ENCODE measurements around the gene LAMA4.
A peak's percentile ranks its signal among the peaks of the same experiment; 100 is the strongest.
"Not testable (repeated sequence)": the region's sequence is repeated elsewhere in the genome, so short reads cannot be mapped to it uniquely, and the experiment has no call there.

LAMA4 gene

DNA sequence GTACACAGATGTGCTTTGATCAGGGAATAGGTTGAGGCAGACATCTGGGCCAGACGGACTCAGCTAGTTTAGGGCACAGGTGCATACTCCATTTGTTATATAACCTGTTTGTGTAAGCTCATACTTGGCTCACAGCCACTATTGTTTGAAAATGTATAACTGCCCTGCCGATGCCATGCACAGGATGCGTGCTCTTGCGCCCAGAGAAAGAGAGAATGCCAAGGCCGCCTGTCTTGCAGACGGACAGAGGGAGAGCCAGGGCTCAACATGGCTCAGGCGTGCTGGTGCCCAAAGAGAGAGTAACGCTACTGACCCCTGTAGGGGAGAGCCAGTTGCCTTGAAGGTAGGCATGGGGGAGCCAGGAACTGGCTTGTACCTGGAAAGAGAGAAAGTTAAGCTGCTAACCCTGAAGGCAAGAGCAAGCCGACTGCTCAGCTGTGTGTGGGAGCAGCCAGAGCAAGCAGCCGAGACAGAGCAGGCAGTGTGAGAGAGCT, 109.2 kb downstream of the LAMA4 start:
- DNase-seq: no peak

DNA sequence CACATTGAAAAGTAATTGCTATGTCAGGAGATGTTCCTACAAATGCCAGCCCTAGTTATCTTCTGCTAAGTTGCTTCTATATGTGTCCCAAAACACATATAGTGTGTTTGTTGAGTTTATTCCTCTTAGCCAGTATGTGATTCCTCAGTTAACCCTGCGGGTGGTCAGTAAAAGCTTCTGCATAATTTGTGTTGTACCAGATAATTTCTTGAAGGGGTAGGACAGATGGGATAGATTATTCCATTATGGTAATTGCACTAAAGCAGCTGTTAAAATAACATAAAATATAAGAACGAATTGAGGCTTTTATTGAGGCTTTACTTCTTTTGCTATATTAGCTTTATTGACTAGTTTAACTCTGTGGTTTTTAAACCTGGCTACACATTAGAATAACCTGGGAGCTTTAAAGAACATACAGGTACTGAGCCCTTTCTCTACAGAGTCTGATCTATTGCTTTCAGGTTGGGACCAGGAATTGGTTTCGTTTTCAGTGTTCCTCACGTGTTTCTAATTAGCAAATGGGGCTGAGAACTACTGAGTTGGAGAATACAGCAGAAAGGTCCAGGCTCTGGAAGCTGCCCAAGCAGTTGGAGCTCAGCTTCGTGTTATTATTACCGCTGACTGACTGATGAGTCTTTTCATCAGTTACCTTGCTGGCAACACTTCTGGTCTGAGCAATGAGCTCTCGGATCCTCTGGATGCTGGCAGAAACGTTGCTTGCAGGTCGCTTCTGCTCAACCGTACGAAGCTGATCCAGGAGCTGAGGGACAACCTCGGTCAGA, 110.0 kb downstream of the LAMA4 start:
- DNase-seq: no peak

- DNase-seq: no peak
Measured at GRCh38 chr6:112141707-112142106, 112.7 kb downstream of the LAMA4 start.

GRCh38 chr6:112139052-112139451, 115.3 kb downstream of the LAMA4 start:
- no peak for DNase-seq

GRCh38 chr6:112130878-112131277, 123.5 kb downstream of the LAMA4 start:
- no peak for DNase-seq

GRCh38 chr6:112128208-112128607, 126.2 kb downstream of the LAMA4 start:
- no peak for DNase-seq

- no peak for DNase-seq
Measured at GRCh38 chr6:112123982-112124381, 130.4 kb downstream of the LAMA4 start.

DNA sequence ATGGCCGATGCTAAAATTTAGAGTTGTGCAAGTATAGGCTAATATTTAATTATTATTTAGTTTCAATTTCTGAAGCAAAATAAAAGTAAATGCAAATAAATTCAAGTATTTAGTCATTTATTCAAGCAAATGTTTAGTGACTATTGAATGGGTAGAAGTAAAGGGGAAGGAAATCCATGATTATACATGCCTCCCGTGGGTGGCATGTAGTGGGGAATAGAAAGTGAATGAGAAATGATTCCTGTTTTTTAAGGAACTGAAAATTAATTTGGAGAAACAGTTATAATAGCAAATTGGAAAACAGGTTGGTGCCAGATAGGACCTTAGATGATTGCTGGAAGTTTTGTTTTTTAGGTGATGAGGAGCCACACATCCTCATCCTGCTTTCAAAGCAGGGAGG, 131.6 kb downstream of the LAMA4 start:
- no peak for DNase-seq

- DNase-seq: no peak
Measured at GRCh38 chr6:112118034-112118433, 136.3 kb downstream of the LAMA4 start.

- no peak for DNase-seq
Measured at GRCh38 chr6:112117554-112117953, 136.8 kb downstream of the LAMA4 start.

- no peak for DNase-seq
Measured at GRCh38 chr6:112116221-112116620, 138.1 kb downstream of the LAMA4 start.

- no peak for DNase-seq
Measured at GRCh38 chr6:112114577-112115223, 139.7 kb downstream of the LAMA4 start.

DNA sequence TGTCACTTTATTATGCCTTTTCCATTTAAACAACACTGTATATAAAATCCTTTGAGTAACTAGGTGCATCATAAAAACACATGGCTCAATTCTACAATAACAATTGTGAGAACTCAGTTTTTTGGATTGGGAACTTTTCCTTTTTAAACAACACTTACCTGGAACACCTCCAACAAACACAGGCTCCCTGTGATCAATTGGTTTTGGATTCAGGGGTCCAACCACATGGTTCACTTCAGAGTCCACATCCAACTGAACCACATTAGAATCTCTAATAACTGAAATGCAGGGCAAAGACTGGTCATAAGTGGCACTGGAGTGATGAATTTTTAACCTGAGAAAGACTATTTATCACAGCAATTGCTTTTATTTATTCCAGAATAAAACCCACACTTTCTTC, 140.4 kb downstream of the LAMA4 start:
- no peak for DNase-seq

DNA sequence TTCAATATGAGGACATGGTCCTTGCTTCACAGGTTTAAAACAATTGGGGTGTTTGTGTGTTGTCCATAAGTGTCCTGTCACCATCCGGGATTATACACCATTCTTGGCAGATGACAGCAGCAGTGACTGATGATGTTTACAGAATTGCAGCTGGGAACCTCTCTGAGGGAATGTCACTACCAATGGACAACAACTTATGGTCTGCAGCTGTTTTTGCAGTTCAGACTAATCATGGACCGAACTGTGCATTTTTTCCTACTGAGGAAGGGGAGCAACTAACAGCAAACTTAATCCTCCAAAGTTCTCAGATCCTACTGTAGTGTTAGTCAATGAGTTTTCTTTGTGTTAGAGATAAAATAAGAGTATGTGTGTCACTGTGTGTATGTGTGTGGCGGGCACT, 140.9 kb downstream of the LAMA4 start:
- no peak for DNase-seq

- DNase-seq: no peak
Measured at GRCh38 chr6:112109262-112109661, 145.1 kb downstream of the LAMA4 start.

DNA sequence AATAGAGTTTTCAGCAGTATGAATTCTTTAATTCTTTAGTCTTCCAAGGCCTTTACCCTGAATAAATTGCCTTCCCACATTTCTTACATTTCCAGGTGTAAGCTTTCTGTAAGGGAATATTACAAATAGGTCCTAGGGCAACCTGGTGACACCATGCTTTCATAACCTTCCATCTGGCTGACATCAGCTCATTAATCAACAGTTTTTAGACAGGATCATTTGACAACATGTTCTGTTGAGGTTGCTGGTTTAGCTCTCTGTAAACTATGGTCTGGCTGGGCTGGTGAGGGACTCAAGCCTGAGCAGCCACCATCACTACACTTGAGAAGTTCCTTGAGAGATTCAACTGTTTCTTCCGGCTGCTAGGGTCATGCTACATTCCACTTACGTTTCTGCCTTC, 147.8 kb downstream of the LAMA4 start:
- DNase-seq: no peak

DNA sequence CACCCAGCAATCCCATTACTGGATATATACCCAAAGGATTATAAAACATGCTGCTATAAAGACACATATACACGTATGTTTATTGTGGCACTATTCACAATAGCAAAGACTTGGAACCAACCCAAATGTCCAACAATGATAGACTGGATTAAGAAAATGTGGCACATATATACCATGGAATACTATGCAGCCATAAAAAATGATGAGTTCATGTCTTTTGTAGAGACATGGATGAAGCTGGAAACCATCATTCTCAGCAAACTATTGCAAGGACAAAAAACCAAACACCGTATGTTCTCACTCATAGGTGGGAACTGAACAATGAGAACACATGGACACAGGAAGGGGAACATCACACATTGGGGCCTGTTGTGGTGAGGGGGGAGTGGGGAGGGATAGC, 148.3 kb downstream of the LAMA4 start:
- not testable (repeated sequence) for DNase-seq

GRCh38 chr6:112100561-112100960, 153.8 kb downstream of the LAMA4 start:
- no peak for DNase-seq

- DNase-seq: no peak
Measured at GRCh38 chr6:112096901-112097300, 157.5 kb downstream of the LAMA4 start.

DNA sequence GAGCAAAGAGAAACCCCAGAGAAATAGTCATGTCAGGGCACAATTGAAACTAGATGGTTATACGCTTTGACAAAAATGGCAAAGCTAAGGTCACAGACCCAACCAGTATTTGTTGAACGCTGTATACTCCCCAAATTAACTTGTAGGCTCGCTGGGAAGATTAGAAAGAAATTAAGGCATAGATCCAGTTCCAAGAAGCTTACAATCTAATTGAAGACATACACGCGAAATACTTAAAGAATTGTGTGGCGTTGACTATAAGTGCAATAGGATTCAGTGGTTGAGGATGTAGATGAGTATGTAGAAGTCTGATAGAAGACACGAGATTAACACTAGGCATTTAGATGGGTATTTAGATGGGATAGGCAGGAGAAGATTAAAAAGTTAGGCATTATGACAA, 166.5 kb downstream of the LAMA4 start:
- DNase-seq: no peak

DNA sequence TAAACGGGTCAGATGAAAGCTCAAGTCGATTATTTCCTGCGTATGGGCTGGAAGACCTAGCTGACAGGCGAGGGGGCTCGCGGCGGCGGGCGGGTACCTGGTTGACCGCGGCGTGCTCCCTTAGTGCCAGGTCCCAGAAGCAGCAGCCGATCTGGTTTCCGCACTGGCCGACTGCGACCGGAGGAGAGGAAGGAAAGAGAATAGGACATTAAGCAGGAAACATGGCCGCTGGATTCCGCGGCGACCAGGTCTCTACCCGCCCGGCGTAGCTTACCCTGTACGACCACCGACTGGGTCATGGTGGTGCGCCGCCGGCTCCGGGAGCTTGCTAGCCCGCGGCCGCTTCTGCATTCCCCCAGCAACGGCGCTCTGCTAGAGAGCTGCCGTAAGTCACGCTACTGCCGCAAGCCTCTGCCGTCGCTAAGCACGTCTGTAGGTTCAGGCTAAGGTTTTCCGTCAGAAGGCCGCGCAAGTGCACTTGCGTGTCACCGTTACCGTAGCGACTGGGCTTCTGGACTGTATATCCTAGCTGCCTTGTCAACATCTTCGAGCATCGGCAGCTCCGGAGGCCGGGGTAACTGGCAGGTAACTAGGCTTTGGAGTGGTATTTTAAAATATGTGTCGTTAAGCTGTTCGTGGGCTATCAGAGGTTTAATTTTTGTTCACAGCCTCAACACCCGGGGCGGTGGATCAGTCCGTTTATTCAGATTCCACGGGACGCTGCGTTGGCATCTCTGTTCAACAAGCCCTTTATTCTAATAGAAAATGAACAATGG, 167.0 kb downstream of the LAMA4 start, which contains the start of the genes FAM229B and TUBE1:
FAM229B (plus strand) TSS at position 456 of the 776 bp plus-strand sequence. CDS start 11,693 bp downstream, outside the sequence.
TUBE1 (minus strand) TSS at position 347 of the 776 bp plus-strand sequence; CDS start at position 299, 48 bp downstream.
- DNase-seq: peak; percentile 67

GRCh38 chr6:112086744-112087135, 167.6 kb downstream of the LAMA4 start:
- no peak for DNase-seq

All from activated gamma-delta T cell (primary cell).